Measurements from ENCODE around the gene HES5. TPM values are rescaled to one million over a fixed set of nuclear protein-coding genes. Genes with fewer than 3 reads are reported as not detected.

Gene HES5
- total RNA-seq, 1 donor from 2014 or later, result 4.5 TPM

GRCh38 chr1:2534687-2535441 lies 4.8 kb upstream of the HES5 start:
- no peaks in the 10 kb centered on the region for H3K36me3 Mint-ChIP-seq
- H3K27me3 Mint-ChIP-seq, result peaks cover 40% of the 10 kb centered on the region
- DNase-seq (ENCODE audit: extremely low spot score, unreplicated experiment), result no peak
- no peaks in the 10 kb centered on the region for H3K9me3 Mint-ChIP-seq
- H3K27ac Mint-ChIP-seq, result peak overlapping the region; percentile 94
- peak overlapping the region; percentile 79 for H3K4me3 Mint-ChIP-seq
- H3K4me1 Mint-ChIP-seq (ENCODE audit: unreplicated experiment), result peaks cover 10% of the 10 kb centered on the region
- no peak for TF ChIP-seq CTCF (conservative IDR thresholded peaks at IDR 0.05)

- H3K4me1 Mint-ChIP-seq (ENCODE audit: unreplicated experiment), result peaks cover 10% of the 10 kb centered on the region
- peaks cover 40% of the 10 kb centered on the region for H3K27me3 Mint-ChIP-seq
- no peaks in the 10 kb centered on the region for H3K36me3 Mint-ChIP-seq
- no peak for TF ChIP-seq CTCF (conservative IDR thresholded peaks at IDR 0.05)
- peak overlapping the region; percentile 79 for H3K4me3 Mint-ChIP-seq
- DNase-seq (ENCODE audit: extremely low spot score, unreplicated experiment), result no peak
- peak overlapping the region; percentile 96 for H3K27ac Mint-ChIP-seq
- H3K9me3 Mint-ChIP-seq, result no peaks in the 10 kb centered on the region
These were observed 4.2 kb upstream of the HES5 start for GRCh38 chr1:2534315-2534686.

GRCh38 chr1:2533365-2533764 lies 3.3 kb upstream of the HES5 start:
- no peak for DNase-seq (ENCODE audit: extremely low spot score, unreplicated experiment)
- Mint-ChIP-seq H3K4me3 (peak overlapping the region; percentile 83), H3K4me1 (ENCODE audit: unreplicated experiment) (peaks cover 10% of the 10 kb centered on the region), H3K27me3 (peaks cover 47% of the 10 kb centered on the region), H3K9me3 (no peaks in the 10 kb centered on the region), H3K27ac (peak overlapping the region; percentile 96), H3K36me3 (no peaks in the 10 kb centered on the region)
- TF ChIP-seq CTCF (conservative IDR thresholded peaks at IDR 0.05), result no peak

GRCh38 chr1:2532485-2533160 lies 2.6 kb upstream of the HES5 start:
- Mint-ChIP-seq H3K4me3 (no peak overlapping the region), H3K4me1 (ENCODE audit: unreplicated experiment) (peaks cover 10% of the 10 kb centered on the region), H3K36me3 (no peaks in the 10 kb centered on the region), H3K27ac (peak overlapping the region; percentile 96), H3K27me3 (peaks cover 47% of the 10 kb centered on the region), H3K9me3 (no peaks in the 10 kb centered on the region)
- TF ChIP-seq CTCF (conservative IDR thresholded peaks at IDR 0.05), result no peak
- no peak for DNase-seq (ENCODE audit: extremely low spot score, unreplicated experiment)

- no peak for DNase-seq (ENCODE audit: extremely low spot score, unreplicated experiment)
- Mint-ChIP-seq H3K27me3 (peaks cover 45% of the 10 kb centered on the region), H3K9me3 (no peaks in the 10 kb centered on the region), H3K36me3 (no peaks in the 10 kb centered on the region), H3K27ac (no peak overlapping the region), H3K4me1 (ENCODE audit: unreplicated experiment) (peaks cover 15% of the 10 kb centered on the region), H3K4me3 (peak overlapping the region; percentile 72)
- TF ChIP-seq CTCF (conservative IDR thresholded peaks at IDR 0.05), result no peak
These were observed 674 bp upstream of the HES5 start for GRCh38 chr1:2530513-2531361.
